Measurements from ENCODE around the gene TSSK3. TPM values are rescaled to one million over a fixed set of nuclear protein-coding genes. Genes with fewer than 3 reads are reported as not detected.
A peak's percentile ranks its signal among the peaks of the same experiment; 100 is the strongest.

TSSK3 gene
- total RNA-seq, 2 experiments from 2014 or later = 0.98 TPM; not detected in 1

GRCh38 chr1:32321712-32322291 is 40.5 kb upstream of the TSSK3 start:
- TF ChIP-seq CTCF (IDR thresholded peaks at IDR 0.05) = no peak
- no peaks in the 10 kb centered on the region for H3K9me3 Mint-ChIP-seq

GRCh38 chr1:32327204-32327603 is 35.1 kb upstream of the TSSK3 start:
- no peak overlapping the region for H3K27ac ChIP-seq (ENCODE audit: low read depth in 1 of 2, low read length in 2 of 2)
- no peaks in the 10 kb centered on the region for H3K9me3 ChIP-seq (ENCODE audit: control insufficient read depth in 1 of 2, insufficient read depth in 1 of 2, low read length in 2 of 2)
- H3K4me3 ChIP-seq (ENCODE audit: low read length) = no peak overlapping the region
- ChIA-PET POLR2A (no interaction called here), CTCF (no interaction called here)
- peaks cover 82% of the 10 kb centered on the region for H3K36me3 Mint-ChIP-seq (ENCODE audit: low read depth)
- no peaks in the 10 kb centered on the region for H3K9me3 Mint-ChIP-seq
- H3K36me3 ChIP-seq (ENCODE audit: insufficient read depth, low read length) = peaks cover 79% of the 10 kb centered on the region
- H3K4me3 Mint-ChIP-seq = no peak overlapping the region
- H3K27me3 ChIP-seq (ENCODE audit: control insufficient read depth in 1 of 2, insufficient read depth in 2 of 2, low read length in 2 of 2) = no peaks in the 10 kb centered on the region
- no peak for DNase-seq
- intact Hi-C loops (cut with DNase I, micrococcal nuclease) = no loop called here
- peaks cover 38% of the 10 kb centered on the region for H3K4me1 Mint-ChIP-seq (ENCODE audit: low read depth)
- no peak for TF ChIP-seq CTCF (IDR thresholded peaks at IDR 0.05)
- H3K27me3 Mint-ChIP-seq = no peaks in the 10 kb centered on the region
- peaks cover 26% of the 10 kb centered on the region for H3K4me1 ChIP-seq (ENCODE audit: insufficient read depth, low read length)
- no peak overlapping the region for H3K27ac Mint-ChIP-seq
- no peak for ATAC-seq (ENCODE audit: poor library complexity)

More at GRCh38 chr1:32321712-32322291, 40.5 kb upstream of the TSSK3 start:
- CTCF ChIA-PET = interaction anchor here (0.7 to 3.0 kb wide), 6 partner anchors 14 to 121 kb away, joined by 3 to 10 read pairs (median 6); partner anchors contain the start of gene MARCKSL1
- DNase-seq (peak in 10 of 14 experiments; percentile 7 to 70 (median 29)), ATAC-seq (ENCODE audit: poor library complexity) (peak; percentile 87)
- Mint-ChIP-seq H3K27ac (peak overlapping the region; percentile 82), H3K27me3 (no peaks in the 10 kb centered on the region), H3K4me3 (peak overlapping the region; percentile 62), H3K4me1 (ENCODE audit: low read depth) (peaks cover 51% of the 10 kb centered on the region), H3K36me3 (ENCODE audit: low read depth) (peaks cover 54% of the 10 kb centered on the region)
- intact Hi-C loops (cut with DNase I, micrococcal nuclease) = loop anchor here in 1 of 2 experiments (1.0 kb wide), 1 partner anchor 30 kb away; the partner anchor contains the start of gene HDAC1
- Histone ChIP-seq H3K27me3 (ENCODE audit: control insufficient read depth in 1 of 2, insufficient read depth in 2 of 2, low read length in 2 of 2) (no peaks in the 10 kb centered on the region), H3K36me3 (ENCODE audit: insufficient read depth, low read length) (peaks cover 44% of the 10 kb centered on the region), H3K4me1 (ENCODE audit: insufficient read depth, low read length) (peaks cover 62% of the 10 kb centered on the region), H3K27ac (ENCODE audit: low read depth in 1 of 2, low read length in 2 of 2) (peak overlapping the region; percentile 12 to 49), H3K4me3 (ENCODE audit: low read length) (peak overlapping the region; percentile 25), H3K9me3 (ENCODE audit: control insufficient read depth in 1 of 2, insufficient read depth in 1 of 2, low read length in 2 of 2) (no peaks in the 10 kb centered on the region)
- POLR2A ChIA-PET = interaction anchor here (0.7 to 5.0 kb wide), 33 partner anchors 9 to 1416 kb away, joined by 3 to 74 read pairs (median 4); partner anchors contain the start of genes BSDC1, CCDC28B, FAM167B and HDAC1

GRCh38 chr1:32329931-32330466 is 32.3 kb upstream of the TSSK3 start:
- H3K27me3 Mint-ChIP-seq = no peaks in the 10 kb centered on the region
- H3K9me3 Mint-ChIP-seq = no peaks in the 10 kb centered on the region
- no peak for TF ChIP-seq CTCF (IDR thresholded peaks at IDR 0.05)
- POLR2A ChIA-PET = interaction anchor here (1.4 kb wide), 1 partner anchor 8 kb away, joined by 4 read pairs; no protein-coding TSS in a partner anchor
- H3K27ac Mint-ChIP-seq = no peak overlapping the region
- Histone ChIP-seq H3K27ac (ENCODE audit: low read depth in 1 of 2, low read length in 2 of 2) (no peak overlapping the region), H3K4me3 (ENCODE audit: low read length) (no peak overlapping the region), H3K27me3 (ENCODE audit: control insufficient read depth in 1 of 2, insufficient read depth in 2 of 2, low read length in 2 of 2) (no peaks in the 10 kb centered on the region), H3K4me1 (ENCODE audit: insufficient read depth, low read length) (peaks cover 17% of the 10 kb centered on the region), H3K36me3 (ENCODE audit: insufficient read depth, low read length) (peaks cover 85% of the 10 kb centered on the region), H3K9me3 (ENCODE audit: control insufficient read depth in 1 of 2, insufficient read depth in 1 of 2, low read length in 2 of 2) (no peaks in the 10 kb centered on the region)
- peaks cover 35% of the 10 kb centered on the region for H3K4me1 Mint-ChIP-seq (ENCODE audit: low read depth)
- ATAC-seq (ENCODE audit: poor library complexity) (no peak), DNase-seq (no peak)
- CTCF ChIA-PET = no interaction called here
- H3K4me3 Mint-ChIP-seq = peak overlapping the region; percentile 16
- intact Hi-C loops (cut with DNase I, micrococcal nuclease) = loop anchor here in 1 of 2 experiments (5.0 kb wide), 1 partner anchor 68 kb away; no protein-coding TSS in a partner anchor
- peaks cover 92% of the 10 kb centered on the region for H3K36me3 Mint-ChIP-seq (ENCODE audit: low read depth)
